HG02870 (cell line): Measurements from ENCODE around the gene FHIP1B.
"Not testable (repeated sequence)": the region's sequence is repeated elsewhere in the genome, so short reads cannot be mapped to it uniquely, and the experiment has no call there.

Experiments
- ATAC-seq: cut with Tn5 transposase; IDR thresholded peaks from one replicate; pipeline ENCODE4 v1.9.1; 2021; ENCODE audit warnings: mild to moderate bottlenecking, moderate library complexity; ENCODE audit not compliant: unreplicated experiment

Gene FHIP1B

DNA sequence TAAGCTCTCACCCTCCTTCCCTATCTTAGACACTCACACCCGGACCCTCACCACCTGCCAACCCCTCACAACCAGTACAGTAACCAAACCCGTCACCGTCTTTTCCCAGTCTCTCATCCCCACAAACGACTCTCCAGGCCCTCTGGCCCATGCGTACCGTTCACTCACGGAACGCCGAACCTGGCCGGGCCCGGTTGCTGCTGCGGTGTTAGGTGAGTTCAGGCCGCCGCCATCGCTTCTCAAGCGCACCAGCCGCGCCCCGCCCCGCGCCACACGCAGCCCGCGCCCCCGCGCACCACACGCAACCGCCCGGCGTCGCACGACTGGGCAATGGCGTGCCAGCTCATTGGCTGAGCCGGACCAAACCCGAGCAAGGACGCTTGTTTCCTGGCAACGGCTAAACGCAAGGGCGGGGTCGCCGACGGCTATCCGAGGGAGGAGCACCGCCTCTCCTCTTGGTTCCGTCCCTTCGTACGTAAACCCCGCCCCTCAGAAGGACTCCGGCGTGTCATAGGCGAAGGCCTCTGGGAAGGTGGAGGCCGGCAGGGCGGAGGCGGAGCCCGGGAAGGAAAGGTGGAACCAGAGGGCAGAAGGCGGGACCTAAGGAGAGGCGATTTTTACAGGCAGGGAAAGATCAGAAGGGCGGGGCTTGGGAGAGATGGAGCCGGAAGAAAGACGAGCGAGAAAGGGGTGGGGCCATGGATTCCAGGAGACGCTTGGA, at the start of gene FHIP1B:
Gene FHIP1B, minus strand, starts transcription at position 250 of the 721 bp plus-strand sequence. CDS start 10,120 bp downstream, outside the sequence.
- peak; percentile 93 for ATAC-seq

DNA sequence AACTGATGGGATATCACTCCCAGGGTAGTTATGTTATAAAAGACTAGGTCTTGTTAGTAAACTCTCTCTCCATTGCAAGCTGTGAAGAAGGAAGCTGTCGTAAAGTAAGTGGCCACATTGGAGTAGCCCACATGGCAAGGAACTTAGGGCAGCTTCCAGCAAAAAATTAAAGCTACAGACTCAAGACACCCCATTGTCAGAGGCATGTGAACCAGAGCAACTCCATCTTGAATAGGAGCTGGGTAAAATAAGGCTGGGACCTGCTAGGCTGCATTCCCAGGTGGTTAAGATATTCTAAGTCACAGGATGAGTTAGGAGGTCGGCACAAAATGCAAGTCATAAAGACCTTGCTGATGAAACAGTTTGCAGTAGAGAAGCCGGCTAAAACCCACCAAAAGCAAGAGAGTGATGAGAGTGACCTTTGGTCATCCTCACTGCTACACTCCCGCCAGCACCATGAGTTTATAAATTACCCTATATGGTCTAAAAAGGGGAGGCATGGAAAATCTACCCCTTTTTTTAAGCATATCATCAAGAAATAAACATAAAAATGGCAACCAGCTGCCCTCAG, 49.1 kb upstream of the FHIP1B start:
- ATAC-seq, result no peak

DNA sequence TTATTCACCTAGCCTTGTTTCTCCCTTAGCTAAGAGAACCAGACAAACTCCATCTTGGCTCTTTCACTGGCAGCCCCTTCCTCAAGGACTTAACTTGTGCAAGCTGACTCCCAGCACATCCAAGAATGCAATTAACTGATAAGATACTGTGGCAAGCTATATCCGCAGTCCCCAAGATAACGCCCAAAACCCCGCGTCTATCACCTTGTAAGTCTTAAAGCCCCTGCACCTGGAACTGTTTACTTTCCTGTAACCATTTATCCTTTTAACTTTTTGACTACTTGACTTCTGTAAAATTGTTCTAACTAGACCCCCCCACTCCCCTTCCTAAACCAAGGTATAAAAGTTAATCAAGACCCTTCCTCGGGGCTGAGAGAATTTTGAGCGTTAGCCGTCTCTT, 46.4 kb upstream of the FHIP1B start:
- not testable (repeated sequence) for ATAC-seq

DNA sequence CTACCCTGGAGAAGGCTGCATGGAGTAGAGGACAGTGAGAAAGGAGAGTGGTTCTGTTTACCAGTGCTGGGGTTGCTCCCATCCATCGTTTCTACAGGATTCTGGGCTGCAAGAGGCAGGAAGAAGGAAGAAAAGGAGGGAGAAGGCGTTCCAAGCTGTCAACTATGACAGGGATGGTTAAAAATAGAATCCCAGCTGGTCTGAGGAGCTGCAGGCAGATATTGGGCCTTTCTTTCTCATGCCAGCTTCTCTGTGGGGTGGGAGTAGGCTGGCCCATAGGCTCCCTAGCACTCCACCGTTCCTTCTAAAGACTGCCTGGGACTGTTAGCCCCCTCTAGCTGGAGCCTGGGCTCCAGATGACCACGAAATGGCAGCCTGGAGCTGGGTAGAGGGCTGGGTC, 38.8 kb upstream of the FHIP1B start:
- no peak for ATAC-seq

DNA sequence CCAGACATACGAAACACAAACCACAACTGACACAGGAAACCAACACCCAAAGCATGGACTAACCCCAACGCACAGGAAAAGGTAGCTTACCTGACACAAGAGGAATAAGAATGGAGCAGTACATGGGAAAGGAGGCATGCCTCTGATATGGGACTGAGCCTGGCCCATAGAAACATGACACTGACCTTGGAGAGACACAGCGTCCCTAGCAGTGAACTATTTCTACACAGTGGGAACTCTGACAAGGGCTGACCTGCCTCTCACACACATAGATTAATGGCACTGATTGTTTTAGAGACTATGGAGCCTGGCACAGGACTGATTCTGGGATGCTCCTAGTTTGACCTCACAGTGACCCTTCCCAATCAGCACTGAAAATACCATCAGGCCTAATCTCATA, 37.2 kb upstream of the FHIP1B start:
- no peak for ATAC-seq

DNA sequence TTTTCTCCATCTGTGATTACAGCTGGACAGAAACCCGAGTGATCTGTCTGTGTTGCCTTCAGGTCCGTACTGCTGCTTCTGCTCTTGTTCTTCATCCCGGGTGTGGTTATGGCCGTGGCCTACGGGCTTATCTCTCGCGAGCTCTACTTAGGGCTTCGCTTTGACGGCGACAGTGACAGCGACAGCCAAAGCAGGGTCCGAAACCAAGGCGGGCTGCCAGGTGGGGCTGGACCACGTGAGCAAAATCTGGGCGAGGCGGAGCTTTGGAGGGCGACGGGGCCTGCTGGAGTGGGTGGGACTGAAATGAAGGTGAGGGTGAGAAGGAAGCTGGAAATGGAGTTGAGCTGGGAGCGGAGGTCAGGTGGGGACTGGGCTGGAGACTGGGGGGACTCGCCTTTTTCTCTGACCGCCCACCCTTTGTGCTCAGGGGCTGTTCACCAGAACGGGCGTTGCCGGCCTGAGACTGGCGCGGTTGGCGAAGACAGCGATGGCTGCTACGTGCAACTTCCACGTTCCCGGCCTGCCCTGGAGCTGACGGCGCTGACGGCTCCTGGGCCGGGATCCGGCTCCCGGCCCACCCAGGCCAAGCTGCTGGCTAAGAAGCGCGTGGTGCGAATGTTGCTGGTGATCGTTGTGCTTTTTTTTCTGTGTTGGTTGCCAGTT, 36.3 kb upstream of the FHIP1B start:
- no peak for ATAC-seq

DNA sequence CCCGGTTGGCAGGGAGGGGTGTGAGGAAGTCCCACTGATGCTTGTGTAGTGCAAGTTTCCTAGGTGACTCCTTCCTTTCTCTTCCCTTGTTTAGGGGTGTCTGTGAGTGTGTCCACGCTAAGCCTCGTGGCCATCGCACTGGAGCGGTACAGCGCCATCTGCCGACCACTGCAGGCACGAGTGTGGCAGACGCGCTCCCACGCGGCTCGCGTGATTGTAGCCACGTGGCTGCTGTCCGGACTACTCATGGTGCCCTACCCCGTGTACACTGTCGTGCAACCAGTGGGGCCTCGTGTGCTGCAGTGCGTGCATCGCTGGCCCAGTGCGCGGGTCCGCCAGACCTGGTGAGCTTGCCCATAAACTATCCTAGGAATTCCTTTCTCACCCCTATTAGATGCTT, 35.6 kb upstream of the FHIP1B start:
- no peak for ATAC-seq

DNA sequence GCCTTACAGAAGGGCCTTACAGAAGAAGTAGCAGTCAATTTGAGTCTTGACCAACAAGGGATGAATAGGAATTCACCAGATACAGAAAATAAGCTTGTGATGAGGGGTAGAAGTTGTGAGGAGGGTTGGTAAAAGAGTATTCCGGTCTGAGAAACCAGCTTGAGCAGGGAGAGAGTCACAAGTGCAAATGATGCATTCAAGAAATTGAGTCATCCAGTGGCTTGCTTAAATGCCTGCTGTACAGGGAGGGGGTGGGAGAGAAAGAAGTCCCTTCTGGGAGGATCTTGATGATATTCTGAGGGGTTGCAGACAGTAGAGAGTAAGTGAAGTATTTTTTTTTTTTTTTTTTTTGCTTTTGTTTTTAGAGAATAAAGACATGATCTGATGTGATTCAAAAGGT, 34.4 kb upstream of the FHIP1B start:
- no peak for ATAC-seq

DNA sequence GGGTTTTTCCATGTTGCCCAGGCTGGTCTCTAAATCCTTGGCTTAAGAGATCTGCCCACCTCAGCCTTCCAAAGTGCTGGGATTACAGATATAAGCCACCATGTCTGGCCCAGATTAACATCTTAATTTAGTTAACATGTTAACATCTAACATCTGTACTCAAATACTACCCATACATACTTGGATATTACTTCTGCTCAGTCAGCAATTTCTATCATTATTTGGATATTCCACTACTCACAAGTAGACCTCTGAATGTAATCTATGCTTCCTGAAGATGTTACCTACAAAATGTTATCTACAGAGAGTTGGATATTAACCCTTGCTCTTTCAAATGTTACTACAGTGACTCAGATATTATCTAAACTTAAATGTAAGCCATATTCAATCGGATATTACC, 29.2 kb upstream of the FHIP1B start:
- no peak for ATAC-seq

DNA sequence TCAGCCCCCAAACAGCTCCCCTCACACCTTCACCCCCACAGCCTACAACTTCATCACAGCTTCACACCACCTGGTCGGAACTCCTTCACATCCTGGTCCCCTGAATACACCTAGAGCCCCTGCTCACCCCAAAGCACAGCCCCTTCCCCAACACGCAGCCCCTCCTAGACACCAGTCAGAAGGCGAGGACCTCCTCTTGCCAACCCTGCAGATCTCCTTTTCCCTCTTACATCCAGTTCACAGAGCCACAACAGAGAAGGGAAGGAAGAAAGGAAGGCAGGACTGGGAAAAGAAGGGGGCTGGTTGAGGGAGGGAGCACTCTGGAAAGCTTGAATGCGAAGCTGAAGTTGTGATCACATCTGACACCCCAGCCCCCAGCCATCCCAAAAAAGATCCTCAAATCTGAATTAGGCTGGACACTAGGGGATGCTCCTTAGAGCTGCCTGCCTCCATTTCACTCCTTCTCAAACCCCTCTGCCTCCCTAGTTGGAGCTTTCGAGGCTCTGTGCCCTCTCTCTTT, 25.8 kb upstream of the FHIP1B start:
- no peak for ATAC-seq

DNA sequence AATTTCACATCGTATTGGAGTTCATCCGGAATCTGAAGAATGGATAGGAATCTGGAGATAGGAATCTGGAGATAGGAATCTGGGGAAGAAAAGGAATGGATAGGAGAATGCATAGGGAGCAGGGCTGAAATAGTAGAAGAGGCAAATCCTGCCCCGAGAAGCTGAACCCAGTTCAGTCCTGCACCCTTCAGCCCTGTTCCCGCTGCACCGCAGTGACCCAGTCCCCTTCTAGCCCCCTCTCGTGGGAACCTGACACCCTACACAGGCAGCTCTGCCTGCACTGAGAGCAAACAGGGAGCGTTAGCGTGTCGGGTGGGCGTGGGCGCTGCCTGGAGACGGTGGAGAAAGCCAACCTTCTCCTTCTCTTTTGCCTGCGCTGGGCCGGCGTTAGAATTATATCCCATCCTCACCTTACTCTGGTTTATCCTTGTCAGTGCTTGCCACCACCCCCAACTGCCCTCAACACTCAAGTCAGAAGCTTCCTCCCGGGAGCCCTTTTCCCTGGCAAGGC, 24.2 kb upstream of the FHIP1B start:
- no peak for ATAC-seq

DNA sequence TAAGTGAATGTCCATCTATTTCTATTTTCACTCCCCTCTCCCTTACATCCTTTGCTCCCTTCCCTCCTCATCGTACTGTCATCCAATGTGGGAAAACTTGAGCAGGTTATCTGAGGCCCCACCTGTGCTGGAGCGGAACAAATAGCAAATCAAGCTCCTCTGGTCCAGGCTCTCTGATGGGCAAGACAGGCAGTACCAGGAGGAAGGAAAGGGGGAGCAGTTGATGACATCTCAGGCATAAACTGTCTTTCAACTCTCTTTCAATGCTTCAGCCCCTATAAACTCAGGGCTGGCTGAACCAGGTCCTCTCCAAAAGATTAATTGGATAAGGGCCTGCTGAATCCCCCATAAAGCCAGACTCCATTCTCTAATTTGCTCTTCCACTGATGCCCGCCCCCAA, 23.7 kb upstream of the FHIP1B start:
- no peak for ATAC-seq

DNA sequence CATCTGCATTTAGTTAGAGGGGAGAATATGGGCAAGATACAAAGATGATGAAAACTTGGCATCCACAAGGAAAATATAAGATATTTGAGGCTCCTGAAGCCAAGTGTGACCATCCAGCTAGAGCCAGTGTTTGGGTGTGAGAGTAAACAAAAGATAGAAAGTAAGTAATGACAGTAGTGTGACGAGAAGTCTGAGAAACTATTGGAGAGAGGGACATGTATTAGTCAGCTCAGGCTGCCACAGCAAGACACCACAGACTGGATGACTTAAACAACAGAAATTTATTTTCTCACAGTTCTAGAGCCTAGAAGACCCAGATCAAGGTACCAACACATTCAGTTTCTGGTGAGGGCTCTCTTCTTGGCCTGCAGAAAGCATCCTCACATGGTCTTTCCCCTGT, 18.8 kb upstream of the FHIP1B start:
- ATAC-seq, result peak; percentile 84

DNA sequence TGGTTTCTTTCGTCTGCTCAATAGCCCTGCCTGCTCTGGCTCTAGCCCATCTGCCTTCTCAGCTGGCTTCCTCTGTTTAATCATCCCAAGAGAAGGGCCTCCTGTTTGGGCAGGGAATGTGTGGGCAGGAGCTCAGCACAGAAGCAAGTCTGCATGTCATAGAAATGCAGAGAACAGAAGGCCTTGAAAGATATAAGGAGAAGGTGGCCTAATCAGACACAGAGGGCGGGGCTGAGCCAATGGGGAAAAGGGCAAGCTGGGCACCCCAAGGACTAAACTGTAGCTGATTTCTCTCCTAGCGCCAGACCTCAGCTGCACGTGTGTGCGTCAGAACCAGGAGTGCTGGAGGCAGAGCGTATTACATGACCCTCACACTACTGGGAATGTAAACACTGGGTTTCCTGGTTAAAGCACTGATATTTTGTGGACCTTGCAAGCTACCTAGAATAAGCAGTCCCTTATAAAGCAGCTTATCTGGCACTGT, 17.6 kb upstream of the FHIP1B start:
- ATAC-seq, result no peak

DNA sequence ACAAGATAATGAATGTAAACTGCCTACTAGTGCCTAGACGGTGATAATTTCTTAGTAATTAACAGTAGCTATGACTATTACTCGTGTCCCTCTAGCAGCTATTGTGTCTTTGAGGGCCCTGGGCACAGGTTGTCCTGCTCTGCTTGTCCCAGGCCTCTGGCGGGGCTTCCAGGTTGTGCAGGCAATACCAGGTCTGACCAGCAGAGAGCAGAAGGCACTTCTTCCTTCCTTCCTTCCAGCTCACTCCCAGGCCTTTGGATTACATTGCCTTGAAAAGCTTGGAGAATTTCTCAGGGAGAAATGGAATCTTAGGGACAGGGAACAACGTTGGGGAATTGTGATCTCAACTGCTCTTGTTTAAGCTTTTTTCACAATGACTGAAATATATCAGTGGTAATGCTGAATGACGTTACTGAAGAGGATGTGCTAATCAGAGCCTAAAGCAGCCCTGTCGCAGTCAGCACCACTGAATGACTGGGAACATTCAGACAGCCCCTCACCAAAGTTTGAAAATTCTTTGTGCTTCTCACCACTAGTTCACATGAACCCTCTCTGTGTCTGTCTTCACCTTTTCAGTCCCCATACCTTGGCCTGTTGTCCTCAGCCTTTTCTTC, 16.8 kb upstream of the FHIP1B start:
- ATAC-seq, result peak; percentile 65

DNA sequence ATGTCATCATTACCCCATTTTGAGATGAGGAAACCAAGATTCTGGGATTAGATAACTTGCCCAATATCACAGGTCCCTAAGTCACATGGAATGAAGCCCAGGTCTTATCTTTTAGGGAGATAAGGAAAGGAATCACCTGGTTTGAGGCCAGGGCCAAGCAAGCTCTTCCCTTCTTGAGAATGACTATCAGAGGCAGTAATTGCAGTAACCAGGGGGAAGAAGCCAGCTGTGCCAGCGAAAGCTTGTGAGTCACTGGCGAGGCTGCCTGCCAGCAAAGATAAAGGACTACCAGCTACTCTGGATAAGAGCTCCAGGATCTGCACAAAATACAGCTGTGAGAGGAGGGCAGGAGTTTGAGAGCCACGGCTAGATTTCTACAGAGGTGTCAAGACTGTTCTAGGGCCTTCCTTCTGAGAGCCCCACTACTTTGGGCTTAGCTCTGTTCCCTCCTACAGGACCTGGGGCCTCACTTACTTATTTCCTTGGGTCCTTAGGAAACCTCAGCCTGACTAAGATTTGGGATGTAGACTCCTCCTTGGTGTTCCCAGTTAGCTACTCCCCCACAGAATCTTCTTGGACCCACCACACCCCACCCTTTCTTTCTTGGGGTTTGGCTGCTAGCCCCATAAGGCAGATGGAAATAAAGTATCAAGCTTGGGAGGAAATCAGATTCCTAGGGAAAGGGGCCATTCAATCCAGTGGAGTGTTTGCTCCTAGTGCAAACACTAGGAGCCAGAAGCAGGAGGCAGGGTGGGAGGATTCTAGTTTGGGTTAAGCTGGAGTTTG, 15.5 kb upstream of the FHIP1B start:
- no peak for ATAC-seq

DNA sequence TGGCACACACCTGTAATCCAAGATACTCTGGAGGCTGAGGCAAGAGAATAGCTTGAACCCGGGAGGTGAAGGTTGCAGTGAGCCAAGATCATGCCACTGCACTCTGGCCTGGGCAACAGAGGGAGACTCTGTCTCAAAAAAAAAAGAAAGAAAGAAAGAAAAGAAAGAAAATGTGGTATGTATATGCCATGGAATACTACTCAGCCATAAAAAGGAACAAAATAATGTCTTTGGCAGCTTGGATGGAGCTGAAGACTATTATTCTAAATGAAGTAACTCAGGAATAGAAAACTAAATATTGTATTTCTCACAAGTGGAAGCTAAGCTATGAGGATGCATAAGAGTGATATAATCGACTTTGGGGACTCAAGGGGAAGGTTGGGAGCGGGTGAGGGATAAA, 14.5 kb upstream of the FHIP1B start:
- not testable (repeated sequence) for ATAC-seq

DNA sequence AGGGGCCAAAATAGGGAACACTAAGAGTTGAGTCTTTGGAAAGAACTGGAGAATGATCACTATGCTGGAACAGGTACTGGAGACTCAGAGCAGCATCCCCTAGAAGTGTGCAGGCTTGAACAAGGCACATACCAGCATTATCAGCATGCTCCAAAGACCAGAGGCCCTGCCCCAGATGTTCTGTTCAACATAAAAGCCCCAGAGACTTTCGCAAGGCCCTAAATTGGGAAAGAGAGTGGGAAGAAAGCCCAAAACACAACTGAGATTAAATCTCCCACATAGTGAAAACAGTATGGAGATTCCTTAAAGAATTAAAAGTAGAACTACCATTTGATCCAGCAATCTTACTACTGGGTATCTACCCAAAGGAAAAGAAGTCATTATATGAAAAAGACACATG, 13.8 kb upstream of the FHIP1B start:
- no peak for ATAC-seq

DNA sequence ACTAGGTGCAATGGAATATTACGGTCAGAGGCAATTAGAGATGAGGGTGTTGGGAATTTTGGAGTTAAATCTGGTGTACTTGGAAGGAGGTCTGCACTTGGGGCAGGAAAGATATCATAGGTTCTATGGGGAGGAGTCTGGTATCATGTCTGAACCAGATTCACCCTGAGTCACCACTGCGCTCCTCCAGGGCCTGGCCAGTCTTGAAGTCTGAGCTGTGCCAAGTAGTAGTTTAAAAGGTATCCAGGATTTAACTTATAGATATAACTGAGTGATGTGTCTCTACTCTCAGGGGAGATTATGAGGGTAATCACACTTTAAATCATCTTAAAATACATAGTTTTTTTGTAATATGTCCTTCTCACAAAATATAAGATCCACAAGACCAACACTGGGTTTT, 11.1 kb upstream of the FHIP1B start:
- ATAC-seq, result no peak

DNA sequence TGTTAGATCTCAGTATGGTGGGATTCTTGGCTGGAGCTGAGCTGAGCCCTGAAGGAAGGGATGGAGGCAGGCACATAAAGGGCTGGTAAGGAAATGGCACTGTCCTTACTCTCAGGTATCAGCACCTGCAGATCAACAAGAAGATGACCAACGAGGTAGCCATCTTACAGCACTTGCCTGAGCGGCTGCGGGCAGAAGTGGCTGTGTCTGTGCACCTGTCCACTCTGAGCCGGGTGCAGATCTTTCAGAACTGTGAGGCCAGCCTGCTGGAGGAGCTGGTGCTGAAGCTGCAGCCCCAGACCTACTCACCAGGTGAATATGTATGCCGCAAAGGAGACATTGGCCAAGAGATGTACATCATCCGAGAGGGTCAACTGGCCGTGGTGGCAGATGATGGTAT, 6.9 kb upstream of the FHIP1B start:
- ATAC-seq, result no peak

DNA sequence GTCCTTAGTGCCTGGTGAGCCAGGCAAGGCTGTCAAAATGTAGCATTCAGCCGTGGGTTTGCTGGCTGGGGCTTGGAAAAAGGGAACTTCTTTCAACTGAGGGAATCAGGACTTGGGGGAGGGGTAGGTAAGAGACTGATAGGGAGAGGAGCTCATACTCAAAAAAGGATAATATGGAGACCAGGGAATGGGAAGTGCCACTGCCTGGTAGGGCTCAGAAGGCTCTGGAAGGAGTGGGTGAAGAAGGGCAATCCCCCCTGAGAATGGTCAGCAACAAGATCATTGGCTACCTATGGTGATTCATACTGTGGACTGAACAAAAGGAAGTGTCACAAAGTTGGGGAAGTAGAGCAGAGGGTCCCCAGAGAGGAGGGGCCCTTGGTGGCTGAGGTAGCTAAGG, 6.3 kb upstream of the FHIP1B start:
- ATAC-seq, result no peak
